ENCODE data around the gene SIRT3. TPM values are rescaled to one million over a fixed set of nuclear protein-coding genes. Genes with fewer than 3 reads are reported as not detected.
"Not testable (repeated sequence)": the region's sequence is repeated elsewhere in the genome, so short reads cannot be mapped to it uniquely, and the experiment has no call there.

The SIRT3 gene
- total and polyA plus RNA-seq, 5 donors = 18.5 to 32.5 (median 26.4) TPM

GRCh38 chr11:190546-190945 lies 45.6 kb downstream of the SIRT3 start:
- H3K27me3 ChIP-seq (ENCODE audit: control insufficient read depth, insufficient read depth); H3K27ac ChIP-seq (ENCODE audit: low read length); intact Hi-C loops (cut with DNase I); H3K4me1 ChIP-seq (ENCODE audit: control insufficient read depth, insufficient read depth, low read length); ATAC-seq; H3K4me3 ChIP-seq (ENCODE audit: low read length); H3K9me3 ChIP-seq (ENCODE audit: control insufficient read depth, low read length): not testable (repeated sequence)
- DNase-seq = peak in 1 of 3 donors; percentile 7
- WGBS = 70% methylated on average over 5 of the region's 5 CpGs

GRCh38 chr11:189843-190311 lies 46.3 kb downstream of the SIRT3 start:
- H3K27ac ChIP-seq (ENCODE audit: low read length); H3K27me3 ChIP-seq (ENCODE audit: control insufficient read depth, insufficient read depth); intact Hi-C loops (cut with DNase I); H3K4me3 ChIP-seq (ENCODE audit: low read length); H3K4me1 ChIP-seq (ENCODE audit: control insufficient read depth, insufficient read depth, low read length); H3K9me3 ChIP-seq (ENCODE audit: control insufficient read depth, low read length): not testable (repeated sequence)
- WGBS = 68% methylated on average over 10 of the region's 25 CpGs
- ATAC-seq = peak; percentile 60 to 80
- DNase-seq = peak; percentile 46 to 68 (median 68)

GRCh38 chr11:189200-189783 lies 46.9 kb downstream of the SIRT3 start:
- H3K9me3 ChIP-seq (ENCODE audit: control insufficient read depth, low read length); intact Hi-C loops (cut with DNase I); H3K4me3 ChIP-seq (ENCODE audit: low read length); H3K27me3 ChIP-seq (ENCODE audit: control insufficient read depth, insufficient read depth); H3K4me1 ChIP-seq (ENCODE audit: control insufficient read depth, insufficient read depth, low read length); H3K27ac ChIP-seq (ENCODE audit: low read length): not testable (repeated sequence)
- DNase-seq (peak; percentile 15 to 65 (median 61)), ATAC-seq (peak; percentile 73 to 79)
- 83% methylated on average over 38 of the region's 55 CpGs for WGBS

- H3K27ac ChIP-seq (ENCODE audit: low read length); H3K27me3 ChIP-seq (ENCODE audit: control insufficient read depth, insufficient read depth); H3K9me3 ChIP-seq (ENCODE audit: control insufficient read depth, low read length); ATAC-seq; DNase-seq; H3K4me1 ChIP-seq (ENCODE audit: control insufficient read depth, insufficient read depth, low read length); intact Hi-C loops (cut with DNase I); H3K4me3 ChIP-seq (ENCODE audit: low read length): not testable (repeated sequence)
- 0% methylated on average over 1 of the region's 13 CpGs for WGBS
Measured at GRCh38 chr11:180242-180641, 55.9 kb downstream of the SIRT3 start.

Other genes starting within 250 kb of the SIRT3 start
- not detected for gene SCGB1C1, start 43.3 kb downstream of the SIRT3 start, total RNA-seq
- not detected for gene SCGB1C1, start 43.3 kb downstream of the SIRT3 start, polyA plus RNA-seq
- 10 to 100 TPM; 27.1 to 39.9 (median 35.5) TPM for gene BET1L, start 28.9 kb downstream of the SIRT3 start, total RNA-seq
- 20.9 TPM for gene BET1L, start 28.9 kb downstream of the SIRT3 start, polyA plus RNA-seq
- 10 to 100 TPM; 52.4 to 80.6 (median 58.5) TPM for gene RIC8A, start 28.6 kb downstream of the SIRT3 start, total RNA-seq
- 42.4 TPM for gene RIC8A, start 28.6 kb downstream of the SIRT3 start, polyA plus RNA-seq
- gene PSMD13, start 634 bp upstream of the SIRT3 start, total RNA-seq = 10 to 100 TPM; 76.8 to 92.9 (median 85.9) TPM
- 106 TPM for gene PSMD13, start 634 bp upstream of the SIRT3 start, polyA plus RNA-seq
- under 1 TPM in 2 of 4 donors, not detected in 2; 0.11 to 0.24 TPM for gene NLRP6, start 42.1 kb upstream of the SIRT3 start, total RNA-seq
- gene NLRP6, start 42.1 kb upstream of the SIRT3 start, polyA plus RNA-seq = 0.02 TPM
- 10 to 100 TPM in 3 of 4 donors, 1 to 10 TPM in 1; 9.9 to 15.8 (median 11.9) TPM for gene PGGHG, start 52.8 kb upstream of the SIRT3 start, total RNA-seq
- gene PGGHG, start 52.8 kb upstream of the SIRT3 start, polyA plus RNA-seq = 18.7 TPM
- gene IFITM5, start 63.2 kb upstream of the SIRT3 start, total RNA-seq = not detected
- not detected for gene IFITM5, start 63.2 kb upstream of the SIRT3 start, polyA plus RNA-seq
- gene IFITM2, start 71.5 kb upstream of the SIRT3 start, total RNA-seq = 100 to 1,000 TPM; 180 to 290 (median 240) TPM
- gene IFITM2, start 71.5 kb upstream of the SIRT3 start, polyA plus RNA-seq = 393 TPM
- gene IFITM1, start 77.7 kb upstream of the SIRT3 start, total RNA-seq = 100 to 1,000 TPM in 3 of 4 donors, 10 to 100 TPM in 1; 85.0 to 169 (median 116) TPM
- gene IFITM1, start 77.7 kb upstream of the SIRT3 start, polyA plus RNA-seq = 235 TPM
- gene IFITM3, start 84.5 kb upstream of the SIRT3 start, total RNA-seq = 100 to 1,000 TPM; 263 to 569 (median 519) TPM
- 749 TPM for gene IFITM3, start 84.5 kb upstream of the SIRT3 start, polyA plus RNA-seq
- 1 to 10 TPM; 1.0 to 1.6 (median 1.3) TPM for gene B4GALNT4, start 133.2 kb upstream of the SIRT3 start, total RNA-seq
- gene B4GALNT4, start 133.2 kb upstream of the SIRT3 start, polyA plus RNA-seq = 2.5 TPM
- gene PKP3, start 157.9 kb upstream of the SIRT3 start, total RNA-seq = under 1 TPM; 0.26 to 0.88 (median 0.63) TPM
- 0.36 TPM for gene PKP3, start 157.9 kb upstream of the SIRT3 start, polyA plus RNA-seq
- 10 to 100 TPM; 28.6 to 42.4 (median 35.1) TPM for gene SIGIRR, start 178.7 kb upstream of the SIRT3 start, total RNA-seq
- gene SIGIRR, start 178.7 kb upstream of the SIRT3 start, polyA plus RNA-seq = 61.8 TPM
- under 1 TPM; 0.14 to 0.46 (median 0.20) TPM for gene ANO9, start 205.7 kb upstream of the SIRT3 start, total RNA-seq
- gene ANO9, start 205.7 kb upstream of the SIRT3 start, polyA plus RNA-seq = 0.20 TPM
- gene PTDSS2, start 213.9 kb upstream of the SIRT3 start, total RNA-seq = 10 to 100 TPM; 30.2 to 33.3 (median 30.9) TPM
- gene PTDSS2, start 213.9 kb upstream of the SIRT3 start, polyA plus RNA-seq = 30.7 TPM

Data from right cardiac atrium (tissue), 5 donors.